Endothelial cell of hepatic sinusoid (primary cell): ENCODE measurements around the gene ARHGAP33.

Experiments used
- in situ Hi-C: cut with HindIII; loops from 2 replicates; pipeline ENCODE4 v1.10.0; 2017; ENCODE audit warnings: low sequenced_read_pairs

The ARHGAP33 gene

DNA sequence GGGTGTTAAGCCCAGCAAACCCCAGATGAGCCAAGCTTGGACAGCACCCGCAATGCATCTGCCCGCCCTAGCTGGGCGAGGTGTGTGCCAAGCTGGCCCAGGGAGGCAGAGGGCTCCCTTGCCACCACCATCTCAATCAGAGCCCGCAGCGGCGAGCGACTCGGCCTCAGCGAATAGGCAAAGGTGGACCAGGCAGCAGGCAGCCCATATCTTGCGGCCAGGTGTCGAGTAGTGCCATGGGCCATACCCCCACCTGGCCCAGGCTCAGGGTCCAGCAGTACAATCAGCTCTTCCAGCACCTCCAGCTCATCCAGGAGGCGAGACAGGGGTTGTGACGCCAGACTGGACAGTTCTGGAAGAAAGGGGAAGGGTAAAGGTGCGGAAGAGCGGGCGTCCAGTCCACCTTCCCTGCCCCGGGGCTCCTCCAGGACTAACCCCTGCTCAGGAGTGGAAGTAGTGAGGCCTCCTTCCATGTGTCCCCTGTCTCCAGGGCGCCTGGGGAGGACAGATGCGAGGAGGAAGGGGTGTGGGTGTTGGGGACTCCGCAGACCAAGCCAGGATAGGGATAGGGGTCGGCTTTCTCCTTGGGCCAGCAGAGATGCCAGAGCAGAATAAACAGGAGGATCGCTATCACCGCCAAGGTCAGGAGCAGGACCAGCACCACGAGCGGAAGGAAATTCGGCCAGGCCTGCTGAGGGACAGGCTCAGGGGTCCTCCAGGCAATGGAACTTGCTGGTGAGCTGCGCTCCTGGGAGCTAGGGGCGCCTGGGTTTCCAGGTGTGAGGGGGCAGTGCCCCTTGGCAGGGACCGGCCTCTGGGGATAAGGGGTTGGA is 35.9 kb upstream of the ARHGAP33 start:
- in situ Hi-C loops, result loop anchor here (10.0 kb wide), 1 partner anchor 95 kb away; no protein-coding TSS in a partner anchor

GRCh38 chr19:35740108-35740422 is 35.3 kb upstream of the ARHGAP33 start:
- in situ Hi-C loops, result no loop called here

GRCh38 chr19:35740423-35741202 is 34.8 kb upstream of the ARHGAP33 start:
- in situ Hi-C loops, result no loop called here

- in situ Hi-C loops, result no loop called here
Observed at GRCh38 chr19:35741203-35741515, 34.2 kb upstream of the ARHGAP33 start.

DNA sequence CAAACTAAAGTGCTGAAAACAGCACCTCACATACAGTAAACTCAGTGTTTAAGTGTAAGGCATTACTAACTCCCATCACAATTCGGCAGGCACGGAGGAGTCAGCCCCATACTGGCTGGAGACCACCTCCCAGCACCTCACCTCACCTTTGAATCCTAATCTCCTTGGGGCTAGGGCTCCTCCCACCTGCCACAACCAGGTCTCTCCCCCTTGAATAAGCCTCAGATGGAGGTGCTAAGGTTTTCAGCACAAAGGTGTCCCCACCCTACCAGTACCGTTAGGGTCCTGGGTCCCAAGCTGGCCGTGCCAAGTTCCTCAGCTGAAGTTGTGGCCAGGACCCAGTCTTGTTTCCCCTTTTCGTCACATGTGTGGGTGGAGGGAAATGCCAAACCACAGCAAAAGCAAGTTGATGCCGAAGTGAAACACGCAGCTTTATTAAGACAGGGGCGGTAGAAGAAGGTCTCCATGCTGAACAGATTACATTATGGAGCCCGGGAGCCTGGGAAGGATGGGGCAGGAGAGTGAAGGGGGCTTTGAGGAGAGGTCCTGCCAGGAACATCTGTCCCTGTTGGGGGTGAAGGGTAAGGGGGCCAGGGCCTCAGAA is 33.1 kb upstream of the ARHGAP33 start, which contains the start of gene IGFLR1:
IGFLR1 (minus strand) TSS at position 332 of the 604 bp plus-strand sequence. CDS start 1,272 bp downstream, outside the sequence.
- in situ Hi-C loops, result no loop called here

- in situ Hi-C loops, result no loop called here
Observed at GRCh38 chr19:35743640-35744429, 31.5 kb upstream of the ARHGAP33 start.

GRCh38 chr19:35744430-35745327 is 30.7 kb upstream of the ARHGAP33 start:
- in situ Hi-C loops, result no loop called here

- in situ Hi-C loops, result no loop called here
Observed at GRCh38 chr19:35745328-35746086, 29.9 kb upstream of the ARHGAP33 start, which contains the start of the genes PSENEN and U2AF1L4. Gene PSENEN (plus strand): TSS chr19:35745651. CDS start chr19:35745931, 280 bp downstream. Gene U2AF1L4 (minus strand): TSS chr19:35745418. CDS start chr19:35745391, 27 bp downstream.

DNA sequence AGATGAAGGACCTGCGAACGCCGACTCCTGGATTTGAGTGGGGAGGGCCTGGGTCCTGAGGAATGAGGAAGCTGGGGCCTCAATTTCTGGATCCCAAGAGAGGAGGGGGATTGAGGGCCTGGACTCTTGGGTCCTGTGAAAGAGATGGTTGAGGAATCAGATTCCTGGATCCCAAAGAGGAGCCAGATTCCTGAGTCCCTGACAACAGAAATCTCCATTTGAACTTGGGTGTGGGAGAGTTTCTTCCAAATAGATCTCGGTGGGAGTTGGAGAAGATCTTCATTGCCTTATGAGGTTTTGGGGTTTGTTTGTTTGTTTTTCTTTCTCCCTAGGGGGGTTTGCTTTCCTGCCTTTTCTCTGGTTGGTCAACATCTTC is 29.3 kb upstream of the ARHGAP33 start:
- in situ Hi-C loops, result no loop called here

DNA sequence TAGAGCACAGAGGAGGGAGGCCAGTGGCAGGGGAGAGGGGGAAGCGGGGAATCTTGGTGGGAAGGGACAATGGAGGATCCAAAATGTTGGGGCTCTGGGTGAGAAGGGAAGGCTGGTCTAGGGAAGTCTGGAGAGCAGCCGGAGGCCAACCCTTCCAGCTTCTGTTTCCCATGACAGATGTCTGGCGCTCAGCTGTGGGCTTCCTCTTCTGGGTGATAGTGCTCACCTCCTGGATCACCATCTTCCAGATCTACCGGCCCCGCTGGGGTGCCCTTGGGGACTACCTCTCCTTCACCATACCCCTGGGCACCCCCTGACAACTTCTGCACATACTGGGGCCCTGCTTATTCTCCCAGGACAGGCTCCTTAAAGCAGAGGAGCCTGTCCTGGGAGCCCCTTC is 28.8 kb upstream of the ARHGAP33 start:
- in situ Hi-C loops, result no loop called here

DNA sequence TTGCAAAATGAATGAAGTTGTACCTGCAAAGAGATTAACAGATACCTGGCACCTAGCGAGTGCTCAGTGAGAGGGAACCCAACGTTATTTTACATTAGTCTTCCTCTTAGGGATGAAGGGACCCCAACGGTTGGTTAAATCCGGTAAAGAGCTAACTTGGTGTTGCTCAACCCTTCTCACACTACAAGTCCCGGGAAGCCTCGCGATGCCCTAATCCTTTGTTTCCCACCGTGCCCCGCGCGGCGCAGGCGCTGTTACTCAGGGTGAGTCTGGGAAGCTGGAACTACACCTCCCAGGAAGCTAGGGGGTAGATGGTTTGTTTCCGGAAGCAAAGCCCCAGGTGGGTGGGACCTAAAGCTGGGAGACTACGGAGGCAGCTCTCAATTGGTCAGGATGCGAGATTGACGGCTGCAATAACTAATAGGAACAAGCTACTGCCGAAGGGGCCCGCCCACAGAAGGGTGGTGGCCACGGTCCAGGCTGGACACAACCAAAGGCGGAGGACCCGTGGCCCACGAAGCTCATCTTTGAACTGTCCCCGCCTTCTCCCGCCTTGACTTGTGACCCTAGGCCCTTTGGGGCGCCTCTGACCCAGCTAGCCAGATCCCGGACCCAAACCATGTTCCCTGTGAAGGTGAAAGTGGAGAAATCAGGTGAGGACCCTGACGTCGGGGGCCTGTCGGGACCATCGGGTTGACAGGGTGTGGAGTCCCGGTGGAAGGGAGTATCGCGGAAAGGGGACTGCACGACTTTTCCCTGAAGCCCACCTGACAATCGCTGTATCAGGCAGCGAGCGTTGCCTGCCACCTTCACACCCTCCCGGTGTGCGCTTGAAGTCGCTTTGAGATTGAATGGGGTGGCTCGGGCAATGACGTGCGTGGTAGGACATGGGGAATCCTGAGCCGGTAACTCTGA is 27.0 kb upstream of the ARHGAP33 start, which contains the start of gene LIN37:
LIN37 (plus strand) TSS at position 471 of the 915 bp plus-strand sequence; CDS start at position 620, 149 bp downstream.
- in situ Hi-C loops, result no loop called here

GRCh38 chr19:35750167-35750566 is 25.2 kb upstream of the ARHGAP33 start:
- in situ Hi-C loops, result no loop called here

DNA sequence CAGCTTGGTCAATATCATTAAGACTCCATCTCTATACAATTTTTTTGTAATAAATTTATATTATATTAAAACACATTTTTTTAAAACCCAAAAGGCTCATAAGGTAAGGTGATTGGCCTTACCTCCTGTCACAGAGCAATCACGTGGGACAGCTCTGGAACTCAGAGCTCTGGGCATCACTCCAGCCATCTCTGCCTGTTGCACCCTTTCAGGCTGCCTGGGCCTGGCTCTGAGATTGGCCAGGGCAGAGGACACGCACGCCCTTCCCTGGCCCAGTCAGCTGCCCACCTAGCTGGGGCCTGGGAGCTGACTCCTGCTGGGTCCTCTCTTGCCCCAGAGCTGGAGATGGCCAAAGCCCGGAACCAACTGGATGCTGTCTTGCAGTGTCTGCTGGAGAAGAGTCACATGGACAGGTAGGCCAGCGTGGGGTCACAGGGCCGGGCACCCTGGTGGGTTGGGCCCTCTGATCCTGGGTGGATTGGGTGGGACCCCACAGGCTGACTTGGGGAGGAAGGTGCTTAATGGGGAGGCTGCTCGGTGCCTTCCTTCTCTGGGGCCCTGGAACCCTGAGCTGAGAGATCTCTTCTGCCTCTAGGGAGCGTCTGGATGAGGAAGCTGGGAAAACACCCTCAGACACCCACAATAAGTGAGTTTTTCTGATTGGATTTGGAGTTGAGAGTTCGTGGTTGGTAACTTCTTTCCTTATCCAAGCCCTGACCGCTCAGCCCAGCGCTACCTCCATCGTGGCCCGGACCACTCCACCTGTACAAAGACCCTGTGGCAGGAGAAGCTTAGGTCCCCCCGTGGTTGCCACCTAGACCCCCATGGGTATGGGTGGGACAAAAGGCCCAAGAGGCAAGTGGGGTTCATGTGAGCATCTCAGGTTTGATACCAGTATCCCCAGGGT is 23.3 kb upstream of the ARHGAP33 start:
- in situ Hi-C loops, result no loop called here

DNA sequence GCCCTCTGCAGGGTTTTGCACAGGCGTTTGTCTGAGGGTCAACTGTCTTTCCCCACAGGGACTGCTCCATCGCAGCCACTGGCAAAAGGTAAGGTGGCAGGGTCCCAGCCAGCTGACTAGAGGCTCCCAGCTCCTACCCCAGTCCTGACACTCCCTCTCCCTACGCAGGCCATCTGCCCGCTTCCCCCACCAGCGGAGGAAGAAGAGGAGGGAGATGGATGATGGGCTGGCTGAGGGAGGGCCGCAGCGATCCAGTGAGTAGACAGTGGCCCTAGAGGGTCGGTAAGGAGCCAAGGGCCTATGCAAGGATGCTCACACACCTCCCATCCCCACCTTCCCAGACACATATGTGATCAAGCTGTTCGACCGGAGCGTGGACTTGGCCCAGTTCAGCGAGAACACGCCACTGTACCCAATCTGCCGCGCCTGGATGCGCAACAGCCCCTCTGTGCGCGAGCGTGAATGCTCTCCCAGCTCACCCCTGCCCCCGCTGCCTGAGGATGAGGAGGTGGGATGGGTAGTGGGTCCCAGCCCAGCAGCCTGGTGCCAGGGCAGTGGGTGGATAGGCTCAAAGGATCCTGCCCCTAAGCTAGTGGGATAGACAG is 22.5 kb upstream of the ARHGAP33 start:
- in situ Hi-C loops, result no loop called here

DNA sequence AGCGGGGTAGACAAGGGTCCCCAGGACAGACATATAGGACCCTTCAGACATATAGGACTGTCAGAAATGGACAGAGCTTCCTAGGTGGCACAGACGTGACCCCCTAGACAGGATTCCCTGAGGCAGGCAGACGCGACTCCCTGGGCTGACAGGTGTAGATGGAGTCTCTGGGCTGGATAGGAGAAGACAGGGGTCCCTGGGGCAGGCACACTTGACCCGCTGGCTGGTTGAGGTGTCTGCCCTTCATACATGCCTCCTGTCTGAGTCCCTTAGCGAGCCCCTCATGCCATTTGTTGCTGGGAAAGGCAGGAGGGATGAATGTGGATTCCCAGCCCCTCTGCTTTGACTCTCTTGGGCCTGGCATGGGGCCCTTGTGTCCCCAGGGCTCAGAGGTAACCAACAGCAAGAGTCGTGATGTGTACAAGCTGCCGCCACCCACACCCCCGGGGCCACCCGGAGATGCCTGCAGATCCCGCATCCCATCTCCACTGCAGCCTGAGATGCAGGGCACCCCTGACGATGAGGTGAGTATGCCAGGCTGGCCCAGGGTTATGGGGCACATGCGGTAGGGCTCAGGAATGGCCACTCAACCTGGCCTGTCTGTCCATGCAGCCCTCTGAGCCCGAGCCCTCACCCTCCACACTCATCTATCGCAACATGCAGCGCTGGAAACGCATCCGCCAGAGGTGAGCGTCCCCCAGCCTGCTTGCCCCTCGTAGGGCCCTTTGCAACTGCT is 21.6 kb upstream of the ARHGAP33 start:
- in situ Hi-C loops, result no loop called here
